ENCODE measurements around the gene AKAP8L.

The AKAP8L gene

GRCh38 chr19:15432629-15433518 lies 14.1 kb upstream of the AKAP8L start:
- DNase-seq: peak; percentile 27

GRCh38 chr19:15432018-15432494 lies 13.3 kb upstream of the AKAP8L start:
- DNase-seq: no peak

GRCh38 chr19:15431396-15432017 lies 12.7 kb upstream of the AKAP8L start:
- DNase-seq: no peak

GRCh38 chr19:15430526-15431120 lies 11.8 kb upstream of the AKAP8L start:
- no peak for DNase-seq

GRCh38 chr19:15429825-15430467 lies 11.2 kb upstream of the AKAP8L start:
- DNase-seq: no peak

- DNase-seq: no peak
These were observed 10.4 kb upstream of the AKAP8L start for GRCh38 chr19:15428956-15429824.

- no peak for DNase-seq
These were observed 9.2 kb upstream of the AKAP8L start for GRCh38 chr19:15427991-15428471.

GRCh38 chr19:15427350-15427700 lies 8.5 kb upstream of the AKAP8L start:
- DNase-seq: no peak

- DNase-seq: no peak
These were observed 7.9 kb upstream of the AKAP8L start for GRCh38 chr19:15426485-15427349.

GRCh38 chr19:15425321-15425950 lies 6.6 kb upstream of the AKAP8L start:
- DNase-seq: no peak

- DNase-seq: no peak
These were observed 6.0 kb upstream of the AKAP8L start for GRCh38 chr19:15424692-15425272.

GRCh38 chr19:15424121-15424520 lies 5.3 kb upstream of the AKAP8L start:
- no peak for DNase-seq

GRCh38 chr19:15423130-15423529 lies 4.3 kb upstream of the AKAP8L start:
- no peak for DNase-seq

- no peak for DNase-seq
These were observed 3.7 kb upstream of the AKAP8L start for GRCh38 chr19:15422296-15423075.

- DNase-seq: no peak
These were observed 3.0 kb upstream of the AKAP8L start for GRCh38 chr19:15421721-15422260.

- no peak for DNase-seq
These were observed 2.4 kb upstream of the AKAP8L start for GRCh38 chr19:15421136-15421695.

GRCh38 chr19:15419413-15420025 lies 731 bp upstream of the AKAP8L start:
- no peak for DNase-seq

GRCh38 chr19:15418231-15418578 lies 583 bp downstream of the AKAP8L start:
- peak; percentile 19 for DNase-seq
